ENCODE measurements around the gene EEF2.
A peak's percentile ranks its signal among the peaks of the same experiment; 100 is the strongest.

Gene EEF2

DNA sequence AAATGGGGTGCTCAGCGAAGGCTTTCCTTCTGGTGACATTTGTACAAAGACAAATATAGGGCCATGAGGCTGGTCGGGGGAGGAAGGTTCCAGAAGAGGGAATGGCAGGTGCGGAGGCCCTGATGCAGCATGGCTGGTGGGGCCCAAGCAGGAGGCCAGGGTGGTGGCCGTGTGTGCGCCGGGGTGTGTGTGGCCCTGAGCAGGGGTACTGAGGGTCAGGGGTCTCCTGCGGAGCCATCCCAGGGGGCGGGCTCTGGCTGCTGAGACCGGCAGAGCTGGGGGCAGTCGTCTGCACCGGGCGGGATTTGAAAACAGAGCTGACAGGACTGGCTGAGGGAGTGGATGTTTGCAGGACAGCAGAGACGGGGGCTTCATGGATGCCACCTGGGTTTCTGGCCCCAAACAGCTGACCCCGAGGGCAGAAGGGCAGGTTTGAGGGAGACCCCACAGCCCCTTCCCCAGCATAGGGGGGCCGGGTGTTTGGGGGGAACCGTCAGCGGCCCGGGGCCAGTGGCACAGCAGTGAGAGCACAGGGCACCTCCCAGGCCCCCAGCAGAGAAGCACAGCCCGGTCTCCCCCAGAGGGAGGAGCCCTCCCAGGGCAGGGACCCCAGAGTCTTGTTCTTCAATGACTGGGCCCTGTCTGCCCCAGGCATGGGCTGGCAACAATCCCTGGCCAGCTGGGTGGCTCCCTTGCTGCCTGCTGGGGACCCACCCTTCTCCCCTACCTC, 33.7 kb upstream of the EEF2 start:
- Histone ChIP-seq H3K9me3 (ENCODE audit: control extremely low read depth in 1 of 5, control insufficient read depth in 4 of 5, insufficient read depth in 2 of 5, low read depth in 1 of 5, low read length in 4 of 5) (no peaks in the 10 kb centered on the region), H3K27ac (ENCODE audit: insufficient read depth in 1 of 2, low read depth in 1 of 2, low read length in 2 of 2, poor library complexity in 1 of 2, severe bottlenecking in 2 of 2) (no peak overlapping the region), H3K4me3 (ENCODE audit: control insufficient read depth in 1 of 7, extremely low read depth in 1 of 7, insufficient read depth in 4 of 7, low read depth in 2 of 7, low read length in 6 of 7) (peak overlapping the region in 1 of 7 experiments; percentile 19), H3K27me3 (replicated peaks in 2 of 5; ENCODE audit: control insufficient read depth in 4 of 5, insufficient read depth in 5 of 5, low read length in 4 of 5) (no peaks in the 10 kb centered on the region), H3K4me1 (ENCODE audit: control extremely low read depth in 1 of 4, control insufficient read depth in 4 of 4, insufficient read depth in 4 of 4, low read length in 3 of 4) (peaks cover 0 to 42% (median 35%) of the 10 kb centered on the region in 4 experiments), H3K36me3 (ENCODE audit: control insufficient read depth in 4 of 4, insufficient read depth in 4 of 4, low read length in 3 of 4) (peaks cover 0 to 37% (median 15%) of the 10 kb centered on the region in 4 experiments)
- 95% methylated on average over 15 of the region's 19 CpGs for WGBS (ENCODE audit: insufficient coverage)
- DNase-seq = no peak
- CTCF ChIA-PET = no interaction called here
- POLR2A ChIA-PET = no interaction called here

DNA sequence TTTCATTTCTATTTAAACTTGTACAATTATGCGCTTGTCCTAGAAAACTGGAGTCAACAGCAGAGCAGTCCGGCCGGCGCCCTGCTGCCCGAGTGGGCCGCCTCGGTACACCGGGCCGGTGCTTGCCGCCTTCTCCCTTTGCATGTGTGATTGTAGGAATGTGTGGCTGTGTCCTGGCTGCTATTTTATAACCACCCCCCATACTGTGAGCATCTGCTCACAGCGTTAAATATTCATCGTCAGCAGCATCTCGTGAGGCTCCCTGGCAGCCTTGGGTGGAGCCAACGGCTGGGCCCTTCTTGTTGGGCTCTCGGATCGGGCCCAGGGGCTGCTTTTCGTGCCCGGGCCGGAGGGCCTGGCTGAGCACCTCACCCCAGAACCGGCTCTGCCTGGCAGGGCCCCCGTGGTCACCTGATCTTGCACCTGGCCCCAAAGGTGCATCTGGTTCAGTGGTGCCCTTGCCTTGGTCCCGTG, 32.9 kb upstream of the EEF2 start:
- no peak overlapping the region for H3K27ac ChIP-seq (ENCODE audit: insufficient read depth in 1 of 2, low read depth in 1 of 2, low read length in 2 of 2, poor library complexity in 1 of 2, severe bottlenecking in 2 of 2)
- peaks cover 0 to 43% (median 36%) of the 10 kb centered on the region in 4 experiments for H3K4me1 ChIP-seq (ENCODE audit: control extremely low read depth in 1 of 4, control insufficient read depth in 4 of 4, insufficient read depth in 4 of 4, low read length in 3 of 4)
- no peaks in the 10 kb centered on the region for H3K27me3 ChIP-seq (replicated peaks in 2 of 5; ENCODE audit: control insufficient read depth in 4 of 5, insufficient read depth in 5 of 5, low read length in 4 of 5)
- POLR2A ChIA-PET = no interaction called here
- H3K9me3 ChIP-seq (ENCODE audit: control extremely low read depth in 1 of 5, control insufficient read depth in 4 of 5, insufficient read depth in 2 of 5, low read depth in 1 of 5, low read length in 4 of 5) = no peaks in the 10 kb centered on the region
- H3K36me3 ChIP-seq (ENCODE audit: control insufficient read depth in 4 of 4, insufficient read depth in 4 of 4, low read length in 3 of 4) = peaks cover 2 to 38% (median 16%) of the 10 kb centered on the region in 4 experiments
- CTCF ChIA-PET = no interaction called here
- 96% methylated on average over 9 of the region's 22 CpGs for WGBS (ENCODE audit: insufficient coverage)
- DNase-seq = no peak
- no peak overlapping the region for H3K4me3 ChIP-seq (ENCODE audit: control insufficient read depth in 1 of 7, extremely low read depth in 1 of 7, insufficient read depth in 4 of 7, low read depth in 2 of 7, low read length in 6 of 7)

DNA sequence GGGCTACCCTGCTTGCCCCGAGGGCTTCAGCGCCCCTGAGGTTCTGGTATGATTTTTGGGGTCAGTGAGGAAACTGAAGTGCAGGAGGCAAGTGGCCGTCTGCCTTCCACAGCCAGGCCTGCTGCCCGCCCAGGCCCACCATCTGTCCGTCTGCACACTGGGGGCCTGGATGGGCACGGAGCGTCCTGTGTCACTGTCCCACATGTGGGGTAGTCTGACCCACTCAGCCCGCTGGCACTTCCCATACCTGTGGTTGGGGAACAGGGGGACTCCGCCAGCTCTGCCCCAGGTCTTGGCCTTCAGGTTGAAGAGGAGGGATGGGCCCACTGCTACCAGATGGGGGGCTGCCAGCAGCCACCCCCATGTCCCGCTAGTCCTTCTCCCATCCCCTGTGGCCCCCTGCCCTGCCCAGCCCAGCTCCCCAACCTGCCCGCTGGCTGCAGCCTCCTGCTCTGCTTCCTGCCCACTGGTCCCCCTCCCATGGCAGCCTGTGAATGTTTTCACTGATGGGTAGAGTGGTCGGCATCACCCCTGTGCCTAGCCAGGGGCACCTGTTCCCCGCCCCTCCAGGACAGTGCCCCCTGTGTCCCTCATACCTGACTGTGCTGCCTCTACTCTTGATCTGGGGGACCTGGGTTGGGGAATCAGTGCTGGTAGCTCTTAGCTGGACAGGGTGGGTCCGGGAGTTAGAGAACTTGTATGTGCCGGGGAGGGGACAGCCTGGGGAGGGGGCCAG, 31.8 kb upstream of the EEF2 start:
- CTCF ChIA-PET = no interaction called here
- Histone ChIP-seq H3K4me3 (ENCODE audit: control insufficient read depth in 1 of 7, extremely low read depth in 1 of 7, insufficient read depth in 4 of 7, low read depth in 2 of 7, low read length in 6 of 7) (no peak overlapping the region), H3K9me3 (ENCODE audit: control extremely low read depth in 1 of 5, control insufficient read depth in 4 of 5, insufficient read depth in 2 of 5, low read depth in 1 of 5, low read length in 4 of 5) (no peaks in the 10 kb centered on the region), H3K4me1 (ENCODE audit: control extremely low read depth in 1 of 4, control insufficient read depth in 4 of 4, insufficient read depth in 4 of 4, low read length in 3 of 4) (peaks cover 0 to 43% (median 36%) of the 10 kb centered on the region in 4 experiments), H3K27me3 (replicated peaks in 2 of 5; ENCODE audit: control insufficient read depth in 4 of 5, insufficient read depth in 5 of 5, low read length in 4 of 5) (no peaks in the 10 kb centered on the region), H3K27ac (ENCODE audit: insufficient read depth in 1 of 2, low read depth in 1 of 2, low read length in 2 of 2, poor library complexity in 1 of 2, severe bottlenecking in 2 of 2) (no peak overlapping the region), H3K36me3 (ENCODE audit: control insufficient read depth in 4 of 4, insufficient read depth in 4 of 4, low read length in 3 of 4) (peaks cover 2 to 48% (median 21%) of the 10 kb centered on the region in 4 experiments)
- no peak for DNase-seq
- 96% methylated on average over 8 of the region's 15 CpGs for WGBS (ENCODE audit: insufficient coverage)
- POLR2A ChIA-PET = no interaction called here

DNA sequence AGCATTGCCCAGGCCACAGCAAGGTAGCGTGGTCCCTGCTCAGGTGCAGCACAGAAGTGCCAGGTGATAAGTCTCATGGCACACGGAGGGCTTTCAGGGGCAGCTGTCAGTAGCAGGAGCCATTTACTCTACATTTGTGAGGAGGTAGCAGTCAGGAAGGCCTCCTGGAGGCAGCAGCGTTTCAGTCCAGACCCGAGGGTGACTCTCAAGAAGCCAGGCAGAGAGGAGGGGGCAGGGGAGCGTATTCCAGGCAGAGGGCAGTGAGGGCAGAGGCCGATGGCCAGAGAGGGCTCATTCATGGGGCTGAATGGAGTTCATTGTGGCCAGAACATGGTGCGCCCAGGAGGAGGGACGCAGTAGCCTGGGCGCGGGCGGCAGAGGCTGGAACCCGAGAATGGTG, 31.2 kb upstream of the EEF2 start:
- 93% methylated on average over 7 of the region's 12 CpGs for WGBS (ENCODE audit: insufficient coverage)
- ChIA-PET POLR2A (no interaction called here), CTCF (no interaction called here)
- H3K9me3 ChIP-seq (ENCODE audit: control extremely low read depth in 1 of 5, control insufficient read depth in 4 of 5, insufficient read depth in 2 of 5, low read depth in 1 of 5, low read length in 4 of 5) = no peaks in the 10 kb centered on the region
- H3K4me1 ChIP-seq (ENCODE audit: control extremely low read depth in 1 of 4, control insufficient read depth in 4 of 4, insufficient read depth in 4 of 4, low read length in 3 of 4) = peaks cover 0 to 43% (median 36%) of the 10 kb centered on the region in 4 experiments
- DNase-seq = no peak
- no peak overlapping the region for H3K4me3 ChIP-seq (ENCODE audit: control insufficient read depth in 1 of 7, extremely low read depth in 1 of 7, insufficient read depth in 4 of 7, low read depth in 2 of 7, low read length in 6 of 7)
- no peaks in the 10 kb centered on the region for H3K27me3 ChIP-seq (replicated peaks in 2 of 5; ENCODE audit: control insufficient read depth in 4 of 5, insufficient read depth in 5 of 5, low read length in 4 of 5)
- H3K27ac ChIP-seq (ENCODE audit: insufficient read depth in 1 of 2, low read depth in 1 of 2, low read length in 2 of 2, poor library complexity in 1 of 2, severe bottlenecking in 2 of 2) = no peak overlapping the region
- peaks cover 2 to 48% (median 18%) of the 10 kb centered on the region in 4 experiments for H3K36me3 ChIP-seq (ENCODE audit: control insufficient read depth in 4 of 4, insufficient read depth in 4 of 4, low read length in 3 of 4)

DNA sequence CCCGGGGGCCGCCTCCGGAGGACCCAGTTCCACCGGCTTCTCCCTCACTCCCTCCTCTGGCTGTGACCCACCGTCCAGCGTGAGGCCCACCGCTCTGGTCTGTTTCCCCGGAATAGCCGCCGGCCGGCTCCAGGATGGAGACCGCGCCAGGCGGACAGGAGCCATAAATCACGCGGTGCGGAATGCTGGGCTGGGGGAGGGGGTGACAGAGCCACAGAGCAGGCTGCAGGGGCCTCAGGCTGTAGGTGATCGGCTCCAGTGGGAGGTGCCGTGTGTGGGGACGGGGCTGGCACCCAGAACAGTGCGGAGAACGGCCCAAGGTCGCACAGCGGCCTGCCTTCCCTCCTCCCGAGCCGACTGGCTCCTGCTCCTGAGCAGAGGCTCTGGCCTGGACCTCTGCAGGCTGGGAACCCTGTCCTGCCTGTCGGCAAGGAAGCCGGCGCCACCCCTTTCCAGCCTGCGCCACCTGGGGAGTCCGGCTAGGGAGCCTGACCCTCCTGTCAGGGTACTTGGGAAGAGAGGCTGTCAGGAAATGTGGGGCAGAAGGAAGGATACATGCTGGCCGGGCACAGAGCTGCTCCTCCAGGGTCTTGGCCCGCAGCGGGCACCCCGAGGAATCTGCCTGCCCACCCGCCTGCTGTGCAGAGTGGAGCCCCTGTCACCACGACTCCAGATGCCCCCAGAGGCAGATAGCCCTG, 30.6 kb upstream of the EEF2 start:
- no peaks in the 10 kb centered on the region for H3K27me3 ChIP-seq (replicated peaks in 2 of 5; ENCODE audit: control insufficient read depth in 4 of 5, insufficient read depth in 5 of 5, low read length in 4 of 5)
- H3K36me3 ChIP-seq (ENCODE audit: control insufficient read depth in 4 of 4, insufficient read depth in 4 of 4, low read length in 3 of 4) = peaks cover 2 to 54% (median 19%) of the 10 kb centered on the region in 4 experiments
- POLR2A ChIA-PET = no interaction called here
- DNase-seq = no peak
- 52% methylated on average over 27 of the region's 37 CpGs for WGBS (ENCODE audit: insufficient coverage)
- CTCF ChIA-PET = no interaction called here
- no peaks in the 10 kb centered on the region for H3K9me3 ChIP-seq (ENCODE audit: control extremely low read depth in 1 of 5, control insufficient read depth in 4 of 5, insufficient read depth in 2 of 5, low read depth in 1 of 5, low read length in 4 of 5)
- H3K27ac ChIP-seq (ENCODE audit: insufficient read depth in 1 of 2, low read depth in 1 of 2, low read length in 2 of 2, poor library complexity in 1 of 2, severe bottlenecking in 2 of 2) = peak overlapping the region in 1 of 2 experiments; percentile 25
- peak overlapping the region in 5 of 7 experiments; percentile 15 to 64 (median 54) for H3K4me3 ChIP-seq (ENCODE audit: control insufficient read depth in 1 of 7, extremely low read depth in 1 of 7, insufficient read depth in 4 of 7, low read depth in 2 of 7, low read length in 6 of 7)
- H3K4me1 ChIP-seq (ENCODE audit: control extremely low read depth in 1 of 4, control insufficient read depth in 4 of 4, insufficient read depth in 4 of 4, low read length in 3 of 4) = peaks cover 0 to 45% (median 38%) of the 10 kb centered on the region in 4 experiments

DNA sequence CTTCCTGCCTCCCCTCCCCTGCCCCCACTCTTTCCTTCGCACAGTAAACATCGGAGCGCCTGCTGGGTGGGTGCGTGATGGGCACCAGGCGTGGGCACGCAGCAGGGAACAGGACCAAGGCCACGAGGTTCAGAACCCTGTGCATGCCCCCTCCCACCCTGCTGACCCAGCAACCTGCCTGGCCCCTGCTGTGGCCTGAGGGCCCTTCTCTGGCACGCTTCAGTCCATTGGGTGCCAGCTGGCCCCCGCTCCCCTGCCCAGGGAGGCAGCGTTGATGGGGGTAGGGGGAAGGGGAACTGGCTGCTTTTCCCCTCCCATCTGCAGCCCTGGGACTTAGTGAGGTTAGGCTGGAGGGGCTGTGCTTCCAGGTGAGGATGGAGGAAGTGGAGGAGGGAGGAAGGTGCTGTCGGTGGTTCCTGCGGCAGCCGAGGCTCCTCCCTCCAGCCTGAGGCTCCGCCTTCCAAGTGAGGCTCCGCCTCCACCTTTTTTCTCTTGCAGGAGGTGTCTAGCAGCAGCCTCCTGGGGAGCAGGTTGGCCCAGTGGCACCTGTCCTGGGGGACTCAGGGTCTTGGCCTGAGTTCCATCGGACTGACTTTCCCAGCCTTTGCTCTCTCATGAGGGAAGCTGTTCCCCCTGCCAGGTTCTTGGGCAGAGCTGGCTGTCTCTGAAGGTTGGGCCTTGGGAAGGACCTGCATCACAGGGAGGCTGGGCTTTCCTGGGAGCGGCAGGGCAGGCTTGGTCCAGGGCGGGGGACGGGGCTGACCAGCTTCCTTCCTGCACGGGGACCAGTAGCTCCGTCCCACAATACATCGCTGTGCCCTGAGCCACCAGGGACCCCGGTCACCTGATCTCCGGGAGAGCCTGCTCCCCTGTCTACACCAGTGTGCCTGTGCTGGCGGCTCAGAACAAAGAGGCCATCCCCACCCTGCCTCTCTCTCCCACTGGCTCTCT, 29.6 kb upstream of the EEF2 start:
- peak overlapping the region in 5 of 7 experiments; percentile 15 to 64 (median 54) for H3K4me3 ChIP-seq (ENCODE audit: control insufficient read depth in 1 of 7, extremely low read depth in 1 of 7, insufficient read depth in 4 of 7, low read depth in 2 of 7, low read length in 6 of 7)
- no peaks in the 10 kb centered on the region for H3K27me3 ChIP-seq (replicated peaks in 2 of 5; ENCODE audit: control insufficient read depth in 4 of 5, insufficient read depth in 5 of 5, low read length in 4 of 5)
- peak in 2 of 3 donors; percentile 46 to 53 for DNase-seq
- peaks cover 0 to 38% (median 35%) of the 10 kb centered on the region in 4 experiments for H3K4me1 ChIP-seq (ENCODE audit: control extremely low read depth in 1 of 4, control insufficient read depth in 4 of 4, insufficient read depth in 4 of 4, low read length in 3 of 4)
- 33% methylated on average over 17 of the region's 25 CpGs for WGBS (ENCODE audit: insufficient coverage)
- POLR2A ChIA-PET = no interaction called here
- H3K36me3 ChIP-seq (ENCODE audit: control insufficient read depth in 4 of 4, insufficient read depth in 4 of 4, low read length in 3 of 4) = peaks cover 2 to 64% (median 21%) of the 10 kb centered on the region in 4 experiments
- CTCF ChIA-PET = interaction anchor here (0.7 kb wide), 1 partner anchor 9 kb away, joined by 4 read pairs; no protein-coding TSS in a partner anchor
- H3K27ac ChIP-seq (ENCODE audit: insufficient read depth in 1 of 2, low read depth in 1 of 2, low read length in 2 of 2, poor library complexity in 1 of 2, severe bottlenecking in 2 of 2) = peak overlapping the region in 1 of 2 experiments; percentile 25
- no peaks in the 10 kb centered on the region for H3K9me3 ChIP-seq (ENCODE audit: control extremely low read depth in 1 of 5, control insufficient read depth in 4 of 5, insufficient read depth in 2 of 5, low read depth in 1 of 5, low read length in 4 of 5)
